GM10847 (cell line): ENCODE results near the gene SH2D3C.

Source experiments
- POLR2A ChIP-seq: IDR thresholded peaks from 2 replicates; pipeline ENCODE4 v1.6.1; 2011; ENCODE audit not compliant: insufficient read length; ENCODE audit errors: extremely low read depth

SH2D3C gene

DNA sequence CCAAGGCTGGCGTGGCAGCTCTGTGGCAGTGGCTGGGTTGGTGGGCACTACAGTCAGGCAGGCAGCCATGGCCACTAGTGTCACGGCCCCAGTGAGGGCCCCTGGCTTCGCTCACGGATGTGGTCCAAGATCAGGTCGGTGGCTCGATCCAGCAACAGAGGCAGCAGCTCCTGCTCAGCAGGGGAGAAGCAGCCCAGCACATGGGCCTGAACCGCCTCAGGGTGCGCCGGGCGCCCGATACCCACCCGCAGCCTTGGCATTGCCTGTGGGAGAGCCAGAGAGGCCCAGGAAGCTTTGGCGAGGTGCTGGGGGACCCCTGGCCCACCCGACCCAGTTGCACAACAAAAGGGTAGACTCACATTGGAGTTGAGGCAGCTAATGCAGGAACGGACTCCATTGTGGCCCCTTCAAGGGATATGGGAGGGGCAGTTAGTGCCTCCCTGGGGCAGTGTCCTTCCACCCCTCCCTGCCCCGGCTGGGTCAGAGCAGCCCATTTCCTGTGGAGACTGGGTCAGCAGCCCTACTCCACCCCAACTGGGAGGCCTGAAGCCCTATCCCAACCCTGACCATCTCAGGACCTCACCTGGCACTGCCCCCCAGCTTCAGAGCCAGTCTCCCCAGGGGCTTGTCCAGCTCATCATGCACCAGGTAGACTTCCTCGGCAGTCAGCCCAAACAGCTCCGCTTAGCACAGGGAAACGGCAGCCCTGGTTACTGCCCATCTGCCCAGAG lies 64.3 kb downstream of the SH2D3C start:
- no peak for TF ChIP-seq POLR2A

DNA sequence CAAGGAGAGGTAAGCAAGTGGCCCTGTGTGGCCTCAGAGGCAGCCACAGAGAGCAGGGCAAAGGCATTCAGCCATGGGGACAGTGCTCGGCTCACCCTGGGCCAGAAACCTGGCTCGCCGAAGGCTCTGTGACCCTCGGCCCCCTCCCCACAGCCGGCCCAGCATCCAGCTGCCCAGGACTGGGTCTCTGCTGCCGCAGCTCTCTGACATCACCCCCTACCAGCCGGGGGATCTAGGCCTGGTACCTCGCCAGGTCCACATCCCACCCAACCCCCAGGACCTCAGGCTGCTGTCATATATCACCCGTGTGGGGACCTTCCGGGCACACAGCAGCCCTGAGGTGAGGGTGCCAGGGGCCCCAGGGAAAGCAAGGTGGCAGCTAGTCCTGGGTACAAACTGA lies 65.6 kb downstream of the SH2D3C start:
- no peak for TF ChIP-seq POLR2A

DNA sequence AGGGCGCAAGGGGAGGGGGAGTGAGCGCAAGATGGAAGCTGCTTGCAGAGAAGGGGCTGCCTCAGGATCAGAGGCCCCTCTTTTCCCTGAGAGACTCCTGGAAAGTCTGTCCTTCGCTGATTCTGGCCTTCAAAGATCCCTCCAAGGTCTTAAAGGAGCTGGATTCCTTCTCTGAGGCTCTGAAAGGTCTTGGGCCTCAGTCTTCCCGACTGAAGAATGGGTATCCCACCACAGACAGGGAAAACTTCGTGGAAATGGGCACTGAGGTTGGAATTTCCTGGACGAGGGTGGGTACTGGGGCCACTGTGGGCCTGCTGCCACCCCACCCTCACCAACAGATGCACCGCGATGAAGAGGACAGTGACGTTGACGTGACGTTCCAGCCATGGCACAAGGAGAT lies 66.1 kb downstream of the SH2D3C start:
- TF ChIP-seq POLR2A, result no peak

DNA sequence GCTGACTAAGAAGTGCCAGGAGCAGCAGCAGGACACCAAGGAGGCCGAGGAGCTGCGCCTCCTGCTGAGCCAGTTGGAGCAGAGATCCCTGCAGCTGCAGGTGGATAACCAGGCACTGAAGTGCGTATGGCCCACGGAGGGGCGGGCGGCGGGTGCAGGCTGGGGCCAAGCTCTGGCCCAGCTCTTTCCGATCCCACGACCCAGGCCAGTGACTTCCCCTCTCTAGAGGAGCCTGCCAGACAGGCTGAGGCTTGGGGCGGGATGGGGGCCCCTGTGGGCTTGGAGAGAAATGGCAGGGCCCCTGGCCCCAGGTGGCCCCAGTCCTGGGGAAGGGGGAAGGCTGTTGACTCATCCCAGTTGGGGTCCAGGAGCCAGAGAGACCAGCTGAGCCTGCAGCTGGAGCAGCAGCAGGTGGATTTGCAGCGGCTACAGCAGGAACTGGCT lies 66.6 kb downstream of the SH2D3C start:
- no peak for TF ChIP-seq POLR2A

DNA sequence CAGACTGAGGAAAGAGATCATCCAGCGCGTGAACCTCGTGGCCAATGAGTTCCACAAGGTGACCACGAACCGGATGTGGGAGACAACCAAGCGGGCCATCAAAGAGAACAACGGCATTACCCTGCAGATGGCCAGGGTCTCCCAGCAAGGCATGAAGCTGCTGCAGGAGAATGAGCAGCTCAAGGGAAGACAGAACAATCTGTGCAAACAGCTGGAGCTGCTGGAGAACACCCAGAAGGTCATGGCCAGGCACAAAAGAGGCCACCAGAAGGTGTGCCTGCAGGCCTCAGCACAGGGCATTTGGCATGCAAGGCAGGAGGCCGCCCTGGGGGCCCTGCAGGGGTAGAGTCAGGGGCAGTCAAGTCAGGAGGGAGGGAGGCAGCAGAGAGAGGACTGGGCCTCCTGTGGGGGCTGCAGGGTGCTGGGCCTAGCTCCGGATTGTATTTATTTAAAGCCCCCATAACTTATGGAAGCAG lies 67.2 kb downstream of the SH2D3C start:
- TF ChIP-seq POLR2A, result no peak

DNA sequence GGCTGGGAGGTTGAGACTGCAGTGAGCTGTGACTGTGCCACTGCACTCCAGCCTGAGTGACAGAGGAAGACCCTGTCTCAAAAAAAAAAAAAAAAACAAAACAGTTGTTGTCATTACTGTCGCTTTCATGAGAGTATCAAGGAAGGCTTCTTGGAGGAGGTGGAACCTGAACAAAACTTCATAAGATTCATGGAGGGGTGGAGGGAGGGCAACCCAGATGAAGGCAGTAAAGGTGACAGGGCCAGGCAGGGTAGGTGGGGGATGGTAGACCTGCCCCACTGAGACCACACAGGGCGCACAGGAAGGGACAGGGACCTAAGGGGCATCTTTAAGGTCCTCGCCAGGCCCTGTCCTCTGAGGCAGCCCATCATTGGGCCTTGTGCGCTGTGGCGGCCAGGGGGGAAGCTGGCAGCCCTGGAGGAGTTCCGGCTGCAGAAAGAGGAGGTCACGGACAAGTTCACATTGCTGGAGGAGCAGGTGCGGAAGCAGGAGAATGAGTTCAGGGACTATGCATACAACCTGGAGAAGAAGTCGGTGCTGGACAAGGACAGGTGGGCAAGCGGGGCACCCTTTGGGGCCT lies 68.2 kb downstream of the SH2D3C start:
- no peak for TF ChIP-seq POLR2A

DNA sequence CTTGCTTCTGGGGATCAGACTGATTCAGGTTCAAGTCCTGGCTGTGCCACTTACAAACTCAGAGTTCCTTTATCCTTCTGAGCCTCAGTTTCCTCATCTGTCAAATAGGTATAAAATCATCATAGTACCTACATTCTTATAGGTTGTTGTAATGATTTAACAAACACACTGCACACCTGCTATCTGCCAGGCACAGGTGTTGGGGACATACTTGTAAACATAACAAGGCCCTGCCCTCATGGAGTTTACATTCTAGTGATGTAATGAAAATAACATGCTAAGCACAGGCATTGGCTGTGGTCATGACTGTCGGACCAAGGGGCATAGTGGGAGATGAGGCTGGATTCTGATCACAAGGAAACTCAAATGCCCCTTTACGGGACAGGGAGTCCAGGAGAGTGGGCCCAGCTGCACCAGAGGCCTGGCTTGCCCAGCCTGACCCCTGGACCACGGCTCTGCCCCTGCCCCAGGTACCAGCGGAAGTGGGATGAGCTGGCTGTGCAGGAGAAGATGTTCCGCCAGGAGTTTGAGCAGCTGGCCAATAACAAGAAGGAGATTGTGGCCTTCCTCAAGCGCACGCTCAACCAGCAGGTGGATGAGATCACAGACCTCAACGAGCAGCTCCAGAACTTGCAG lies 69.4 kb downstream of the SH2D3C start:
- no peak for TF ChIP-seq POLR2A

DNA sequence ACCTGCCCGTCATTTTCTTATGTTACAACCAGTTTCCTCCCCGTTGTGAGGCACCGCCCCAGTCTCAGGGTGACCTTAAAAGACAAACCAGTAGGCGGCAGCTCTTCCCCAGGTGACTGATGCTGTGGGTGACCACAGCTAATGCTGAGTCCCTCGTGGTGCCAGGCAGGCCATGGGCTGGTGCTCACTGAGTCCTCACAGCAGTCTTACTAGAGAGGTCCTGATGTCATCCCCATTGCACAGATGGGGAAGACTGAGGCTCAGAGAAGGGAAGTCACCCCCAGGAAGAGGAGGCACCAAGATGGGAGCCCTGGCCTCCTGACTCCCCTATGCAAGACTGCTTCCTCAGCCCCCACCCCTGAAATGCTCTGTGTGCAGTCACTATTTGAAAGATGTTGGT lies 70.7 kb downstream of the SH2D3C start:
- TF ChIP-seq POLR2A, result no peak

DNA sequence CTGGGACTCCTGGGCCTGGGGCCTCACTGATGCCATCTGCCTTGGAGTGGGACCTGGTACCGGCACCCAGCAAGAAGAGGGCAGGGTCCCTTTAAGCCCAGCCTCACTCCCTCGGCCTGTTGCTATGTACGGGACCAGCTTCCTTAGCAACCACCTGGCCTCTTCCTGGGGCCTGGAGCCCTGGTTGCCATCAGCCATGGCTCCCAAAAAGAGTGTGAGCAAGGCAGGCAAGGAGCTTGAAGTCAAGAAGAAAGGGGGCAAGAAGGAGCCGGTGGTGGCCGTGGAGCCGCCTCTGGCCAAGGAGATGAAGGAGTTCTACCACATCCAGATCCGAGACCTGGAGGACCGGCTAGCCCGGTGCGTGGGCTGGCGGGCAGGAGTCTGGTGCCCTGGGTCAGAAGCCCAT lies 71.6 kb downstream of the SH2D3C start, which contains the start of gene CFAP157:
CFAP157 (plus strand) TSS at position 153 of the 406 bp plus-strand sequence; CDS start at position 197, 44 bp downstream.
- TF ChIP-seq POLR2A, result no peak

DNA sequence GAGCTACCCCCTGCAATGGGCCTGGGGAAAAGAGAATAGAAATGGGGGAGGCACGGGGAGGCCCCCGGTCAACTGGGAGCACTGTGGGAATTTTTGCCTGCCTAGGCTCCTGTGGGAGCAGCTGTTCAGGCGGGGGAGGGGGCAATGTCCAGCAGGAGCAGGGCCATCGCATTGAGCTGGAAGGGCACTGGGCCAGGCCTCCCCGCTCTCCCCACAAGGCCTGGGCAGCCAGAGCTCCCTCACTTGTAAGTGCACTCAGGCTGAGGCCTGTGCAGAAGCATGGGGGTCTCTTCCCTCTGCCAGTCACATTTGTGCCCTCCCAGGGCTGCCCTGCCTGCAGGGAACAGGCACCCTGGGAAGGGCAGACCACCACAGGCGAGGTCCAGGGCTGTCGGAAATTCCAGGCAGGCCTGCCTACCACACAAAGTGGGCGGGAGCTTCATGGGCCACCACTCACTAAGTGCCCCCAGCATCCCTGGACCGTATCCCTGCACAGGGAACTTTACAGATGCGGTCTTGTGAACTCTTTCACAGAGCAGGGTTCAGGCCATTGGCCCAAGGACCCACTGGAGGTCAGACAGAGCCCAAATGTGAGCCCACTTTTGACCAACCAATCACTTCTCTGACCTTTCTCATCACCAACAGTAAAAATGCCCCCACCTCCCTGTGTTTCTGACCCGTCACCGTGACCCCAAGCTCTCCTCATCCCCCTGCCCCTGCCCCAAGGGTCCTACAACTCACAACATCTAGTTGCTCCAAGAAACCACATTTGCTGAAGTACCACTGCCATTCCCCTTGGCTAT lies 72.7 kb downstream of the SH2D3C start:
- no peak for TF ChIP-seq POLR2A

DNA sequence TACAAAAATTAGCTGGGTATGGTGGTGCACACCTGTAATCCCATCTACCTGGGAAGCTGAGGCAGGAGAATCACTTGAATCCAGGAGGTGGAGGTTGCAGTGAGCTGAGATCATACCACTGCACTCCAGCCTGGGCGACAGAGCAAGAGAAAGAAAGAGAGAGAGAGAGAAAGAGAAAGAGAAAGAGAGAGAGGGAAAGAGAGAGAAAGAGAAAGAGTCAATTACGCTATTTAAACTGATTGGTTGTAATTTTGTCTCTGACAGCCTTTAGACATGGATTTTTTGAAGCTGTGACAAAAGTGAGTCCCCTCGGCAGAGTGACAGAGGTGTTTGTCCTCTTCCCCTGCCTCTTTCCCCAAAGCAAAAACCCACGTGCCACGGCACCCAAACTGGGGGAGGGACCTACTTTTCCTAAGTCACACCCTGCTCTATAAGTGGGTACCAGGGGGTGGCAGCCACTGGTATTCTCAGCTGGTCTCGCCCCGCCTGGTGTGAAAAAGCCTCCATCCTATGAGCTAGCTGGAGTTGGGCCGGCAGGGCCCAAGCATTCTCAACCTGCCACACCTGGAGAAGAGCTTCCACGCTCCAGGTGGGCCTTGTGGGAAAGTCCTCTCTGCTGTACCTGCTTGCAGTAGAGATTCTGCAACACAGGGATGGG lies 75.0 kb downstream of the SH2D3C start:
- no peak for TF ChIP-seq POLR2A

DNA sequence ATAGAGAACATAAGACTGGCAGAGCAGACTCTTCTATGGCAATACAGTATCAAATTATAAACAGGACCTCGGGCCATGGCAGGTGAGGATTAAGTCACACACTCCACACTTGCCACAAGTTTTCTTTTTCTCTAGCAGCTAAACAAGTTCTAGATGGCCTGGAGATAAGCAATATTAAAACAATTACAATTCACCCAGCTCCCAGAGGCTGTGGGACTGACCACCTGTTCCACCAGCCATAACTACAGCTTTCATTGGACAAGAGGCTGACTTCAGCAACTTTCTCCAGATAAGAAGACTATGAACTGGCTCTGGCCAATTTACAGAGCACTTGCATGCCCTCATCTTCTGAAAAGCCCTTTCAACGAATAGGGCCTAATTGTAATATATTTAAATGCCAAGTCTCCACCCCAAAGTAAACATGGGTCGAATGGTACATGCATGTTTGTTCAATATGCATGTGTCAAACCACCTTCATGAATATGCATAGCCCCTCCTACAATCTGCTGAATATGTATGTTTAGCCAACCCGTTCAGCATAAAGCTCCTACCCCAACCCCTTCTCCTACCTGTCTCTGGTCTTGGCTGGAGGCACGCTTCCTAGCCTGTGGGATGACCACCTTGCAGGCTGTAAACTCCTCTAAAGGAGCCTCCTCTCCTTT lies 77.7 kb downstream of the SH2D3C start:
- no peak for TF ChIP-seq POLR2A

DNA sequence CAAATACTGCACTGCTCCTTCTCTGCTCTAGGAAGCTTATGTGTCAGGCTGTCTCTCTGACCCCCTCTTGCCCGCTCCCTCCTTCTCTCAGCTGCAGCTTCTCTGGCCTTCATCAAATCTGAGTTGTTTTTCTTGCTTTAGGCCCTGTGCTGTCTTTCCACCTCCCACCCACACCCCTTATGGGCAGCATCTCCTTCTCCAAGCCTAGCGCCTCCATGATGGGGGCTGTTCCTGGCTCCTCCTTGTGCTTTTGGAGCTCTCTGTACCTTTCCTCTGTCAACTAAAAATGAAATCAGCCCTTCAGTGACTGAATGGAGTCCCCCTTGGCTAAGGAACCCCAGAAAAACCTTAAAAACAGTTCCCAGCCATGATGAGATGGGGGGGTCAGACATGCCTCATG lies 78.3 kb downstream of the SH2D3C start:
- TF ChIP-seq POLR2A, result no peak

DNA sequence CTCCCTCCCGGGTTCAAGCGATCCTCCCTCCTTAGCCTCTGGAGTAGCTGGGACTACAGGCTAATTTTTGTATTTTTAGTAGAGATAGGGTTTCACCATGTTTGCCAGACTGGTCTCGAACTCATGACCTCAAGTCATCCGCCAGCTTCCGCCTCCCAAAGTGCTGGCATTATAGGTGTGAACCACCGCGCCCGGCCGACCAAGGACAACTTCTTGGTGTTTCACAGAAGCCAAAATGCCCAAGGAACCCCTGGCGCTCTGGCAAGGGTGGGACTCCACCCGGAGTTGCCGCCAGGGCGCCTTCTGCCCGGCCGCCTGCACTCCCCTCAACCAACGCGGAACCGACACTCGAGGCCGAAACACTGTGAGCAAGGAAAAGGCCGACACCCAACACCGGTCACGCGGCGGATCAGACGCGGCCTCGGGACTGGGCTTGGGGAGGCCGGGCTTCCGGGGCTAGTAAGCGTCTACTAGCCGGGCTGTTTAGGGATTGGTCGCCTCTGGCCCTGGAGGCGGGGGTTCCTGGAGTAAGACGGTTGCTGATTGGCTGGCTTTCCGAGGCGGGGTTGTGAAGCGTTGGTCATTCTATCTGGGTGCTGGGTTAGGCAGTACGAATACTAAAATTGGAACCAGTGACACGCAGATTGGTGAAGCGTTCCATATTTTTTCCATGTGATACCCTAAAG lies 79.3 kb downstream of the SH2D3C start:
- TF ChIP-seq POLR2A, result peak; percentile 31
